NCI-H1694 (cell line): ENCODE measurements around the gene SLC24A4.

Experiments
- DNase-seq: peaks from one replicate; lab custom pipeline; 2025; lab: John Stamatoyannopoulos, UW

Gene SLC24A4

DNA sequence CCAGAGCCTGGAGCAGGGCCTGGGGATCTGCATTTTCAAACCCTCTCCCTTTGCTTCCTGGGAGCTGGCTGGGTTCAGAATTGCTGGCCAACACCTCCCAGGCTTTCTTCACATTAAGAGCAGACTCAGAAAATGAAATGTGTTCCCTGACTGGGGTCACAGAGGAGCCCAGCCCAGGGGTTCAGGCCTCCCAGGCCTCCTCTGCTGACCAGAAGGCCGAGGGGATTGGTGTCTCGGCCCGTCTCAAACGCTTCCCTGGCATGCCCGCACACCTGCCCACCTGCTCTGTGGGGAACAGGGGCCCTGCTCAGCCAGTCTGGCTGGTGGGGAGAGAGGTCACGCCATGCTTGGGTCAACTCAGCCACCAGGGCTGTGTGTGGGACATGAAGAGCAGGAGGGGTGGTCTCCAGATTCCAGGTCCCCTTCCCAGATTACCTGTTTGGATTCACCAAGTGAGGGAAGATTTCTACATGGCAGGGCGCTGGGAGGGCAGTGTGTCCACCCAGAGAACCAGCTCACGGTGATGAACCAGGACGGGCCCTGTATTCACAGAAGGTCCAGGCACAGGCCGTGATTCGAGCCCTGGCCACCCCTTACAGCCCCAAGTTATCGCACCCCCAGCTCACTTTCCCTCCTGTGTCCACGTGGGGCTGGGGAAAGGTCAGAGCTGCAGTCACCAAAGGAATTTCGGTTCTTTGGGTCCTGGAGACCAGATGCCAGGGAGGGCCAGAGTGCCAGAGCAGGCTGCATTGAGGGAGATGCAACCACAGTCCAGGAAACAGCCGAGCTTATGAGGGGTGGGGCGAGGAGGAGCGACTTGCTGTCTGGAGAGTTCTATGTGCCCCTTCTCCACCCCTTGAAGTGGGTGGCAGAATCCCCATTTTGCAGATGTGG is 135.4 kb downstream of the SLC24A4 start:
- no peak for DNase-seq

DNA sequence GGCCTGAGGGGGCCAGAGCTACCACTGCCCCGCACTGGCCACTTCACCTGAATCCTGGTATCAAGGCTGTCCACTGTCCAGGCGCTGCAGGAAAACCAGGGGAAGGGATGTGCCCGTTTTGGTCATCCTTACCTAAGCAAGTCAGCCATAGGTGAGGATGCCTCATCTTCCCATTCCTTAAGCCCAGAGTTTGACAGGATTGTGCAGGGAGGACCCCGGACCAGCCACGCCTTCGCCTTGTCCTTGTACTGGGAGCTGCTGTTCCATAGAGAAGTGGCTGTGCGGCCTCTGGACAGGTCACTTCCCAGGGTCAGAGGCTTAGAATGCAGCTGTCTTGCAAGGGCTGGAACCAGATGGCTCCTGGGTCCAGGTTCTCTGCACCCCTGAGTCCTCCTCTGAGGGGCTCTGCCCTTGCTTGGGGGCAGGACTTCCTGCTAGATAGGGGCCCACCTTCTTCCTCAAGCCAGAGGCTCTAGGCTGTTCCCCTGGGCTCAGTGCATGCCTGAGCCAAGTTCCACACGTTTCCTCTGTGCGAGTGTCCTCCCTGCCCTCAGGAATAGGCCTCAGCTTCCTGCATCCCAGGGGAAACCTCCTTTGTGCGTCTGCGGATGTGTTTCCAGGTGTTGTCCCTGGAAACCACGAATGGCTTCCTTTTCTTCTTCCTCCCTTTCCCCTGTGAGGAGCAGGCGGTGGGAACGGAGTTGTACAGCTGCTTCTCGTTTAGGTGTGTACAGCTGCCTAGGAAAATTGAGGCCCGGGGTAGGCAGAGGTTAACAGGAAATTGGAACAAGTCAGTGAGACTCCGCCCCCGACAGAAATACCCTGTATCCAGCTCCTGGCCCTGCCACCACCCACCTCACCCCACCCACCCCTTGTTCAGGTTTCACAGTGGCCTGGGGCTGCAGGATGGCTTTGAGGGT is 136.3 kb downstream of the SLC24A4 start:
- no peak for DNase-seq

DNA sequence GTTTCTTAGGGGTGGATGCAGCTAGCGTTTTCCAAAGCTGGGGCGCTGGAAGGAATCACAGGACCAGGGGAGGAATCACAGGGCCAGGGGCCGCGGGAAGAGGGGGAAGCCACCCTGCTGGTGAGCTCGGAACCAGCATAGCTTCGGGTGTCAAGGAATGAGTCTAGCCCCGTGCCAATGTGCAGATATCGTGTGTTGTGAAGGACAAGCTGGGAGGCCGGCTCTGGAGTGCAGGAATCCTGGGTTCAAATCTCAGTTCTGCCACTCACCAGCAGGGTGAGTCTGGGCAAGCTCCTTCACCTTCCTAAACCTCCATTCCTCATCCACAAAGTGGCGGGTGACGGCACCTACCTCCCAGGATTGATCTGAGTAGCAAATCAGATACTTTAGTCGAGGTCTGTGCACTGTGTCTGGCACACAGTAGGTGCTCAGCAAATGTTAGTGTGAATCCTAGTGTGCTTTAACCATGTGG is 137.0 kb downstream of the SLC24A4 start:
- no peak for DNase-seq

DNA sequence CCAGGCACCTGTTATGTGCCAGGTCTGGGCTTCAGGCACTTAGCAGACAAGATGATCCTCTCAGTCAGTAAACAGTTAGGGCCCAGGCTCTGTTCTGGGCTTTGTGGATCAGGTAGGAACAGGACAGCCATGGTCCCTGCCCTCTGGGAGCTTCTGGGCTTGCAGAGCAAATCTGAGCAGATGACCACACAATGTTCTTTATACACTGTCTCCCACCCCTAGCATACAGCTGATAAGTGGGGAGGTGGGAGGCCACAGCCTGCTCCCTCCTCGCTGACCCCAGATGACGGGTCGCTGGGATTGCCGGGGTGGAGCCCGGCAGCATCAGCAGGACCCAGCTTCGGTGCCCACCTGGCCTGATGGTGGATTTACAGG is 137.6 kb downstream of the SLC24A4 start:
- no peak for DNase-seq

DNA sequence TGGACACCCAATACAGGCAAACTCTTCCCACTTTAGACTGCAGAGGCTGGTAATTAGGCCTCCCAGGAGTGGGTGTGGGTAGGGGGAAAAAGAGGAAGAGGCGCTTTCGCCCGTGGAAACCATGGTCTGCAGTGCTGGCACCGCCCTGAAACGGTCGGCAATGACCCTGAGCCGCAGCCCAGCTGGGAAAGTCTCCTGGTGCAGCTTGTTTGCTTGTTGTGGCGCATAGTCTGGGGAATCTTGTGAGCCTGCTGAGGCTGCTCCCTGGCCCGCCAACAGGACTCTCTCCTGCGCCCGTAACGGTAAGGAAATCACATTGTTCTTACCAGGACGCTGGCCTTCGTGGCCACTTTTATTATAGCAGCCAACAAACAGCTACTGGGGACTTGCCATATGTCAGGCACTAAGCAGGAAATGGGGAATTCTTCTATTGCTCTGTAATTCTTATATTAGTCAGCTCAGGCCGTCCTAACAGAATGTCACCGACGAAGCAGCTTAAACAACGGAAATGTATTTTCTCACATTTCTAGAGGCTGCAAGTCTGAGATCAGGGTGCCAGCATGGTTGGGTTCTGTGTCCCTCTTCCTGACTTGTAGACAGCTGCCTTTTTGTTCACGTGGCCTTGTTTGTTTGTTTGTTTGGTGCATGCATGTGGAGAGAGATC is 138.1 kb downstream of the SLC24A4 start:
- no peak for DNase-seq

DNA sequence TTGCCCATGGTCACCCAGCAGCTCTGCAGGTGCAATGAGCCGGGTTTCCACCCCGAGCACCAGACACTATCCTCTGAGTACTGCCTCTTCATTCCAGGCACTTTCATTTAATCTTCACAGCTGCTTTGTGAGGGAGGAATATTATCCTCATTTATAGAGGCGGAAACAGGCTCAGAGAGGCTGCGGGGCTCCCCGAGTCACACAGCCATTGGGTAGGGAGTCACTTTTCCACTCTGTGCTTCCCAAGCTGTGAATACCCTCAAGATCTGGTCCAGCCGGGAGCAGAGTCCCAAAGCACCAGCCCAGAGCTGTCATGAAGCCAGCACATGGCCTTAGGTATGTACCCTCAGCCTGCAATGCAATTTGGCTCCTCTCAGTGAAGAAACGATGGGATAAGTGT is 138.9 kb downstream of the SLC24A4 start:
- no peak for DNase-seq

DNA sequence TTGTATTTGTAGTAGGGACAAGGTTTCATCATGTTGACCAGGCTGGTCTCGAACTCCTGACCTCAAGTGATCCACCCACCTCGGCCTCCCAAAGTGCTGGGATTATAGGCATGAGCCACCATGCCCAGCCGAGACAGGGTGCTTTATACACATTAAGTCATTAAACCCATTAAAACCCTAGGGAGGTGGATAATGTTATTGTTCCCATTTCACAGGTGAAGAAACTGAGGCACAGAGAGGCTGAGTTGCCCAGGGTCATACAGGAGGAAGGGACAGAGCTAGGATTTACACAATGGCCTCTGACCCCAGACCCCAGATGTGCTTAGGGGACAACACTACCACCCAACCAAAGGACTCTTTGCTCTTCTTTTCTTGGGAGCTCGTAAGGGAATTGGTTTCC is 139.6 kb downstream of the SLC24A4 start:
- no peak for DNase-seq

DNA sequence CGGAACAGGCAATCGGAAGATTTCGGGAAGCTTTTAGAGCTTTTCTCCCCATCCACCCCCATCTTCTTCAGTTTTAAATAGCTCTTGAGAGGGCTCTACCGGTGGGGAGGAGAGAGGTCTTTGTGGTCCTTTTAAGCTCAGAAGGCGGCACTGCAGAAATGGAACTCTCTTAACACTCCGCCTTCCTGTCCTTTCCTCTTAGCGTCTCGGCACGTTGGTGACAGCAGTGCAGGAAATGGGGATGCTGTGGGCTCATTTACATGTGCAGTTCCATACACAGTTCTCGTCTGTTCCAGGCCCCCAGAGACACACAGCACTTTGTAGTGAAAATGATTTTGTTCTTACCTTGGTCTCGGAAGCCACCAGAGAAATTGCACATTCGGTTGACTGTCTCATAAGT is 140.2 kb downstream of the SLC24A4 start:
- no peak for DNase-seq

DNA sequence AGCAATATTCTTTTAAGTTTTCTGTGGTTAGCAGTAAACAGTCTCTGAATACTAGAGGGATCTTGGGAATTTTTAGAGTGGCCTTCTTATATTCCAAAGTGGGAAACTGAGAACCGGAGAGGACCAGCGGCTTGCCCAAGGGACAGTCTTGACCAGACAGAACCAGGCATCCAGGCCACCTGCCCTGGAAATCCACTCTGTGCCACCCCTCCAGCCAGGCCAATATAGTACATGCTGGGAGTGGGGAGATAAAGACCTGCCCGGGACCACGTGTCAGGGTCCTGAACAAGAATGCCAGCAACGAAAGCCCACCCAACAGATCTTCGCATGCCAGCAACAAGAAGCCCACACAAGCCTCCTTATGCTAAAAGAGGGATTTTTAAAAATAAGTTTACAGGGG is 141.2 kb downstream of the SLC24A4 start:
- DNase-seq: no peak

DNA sequence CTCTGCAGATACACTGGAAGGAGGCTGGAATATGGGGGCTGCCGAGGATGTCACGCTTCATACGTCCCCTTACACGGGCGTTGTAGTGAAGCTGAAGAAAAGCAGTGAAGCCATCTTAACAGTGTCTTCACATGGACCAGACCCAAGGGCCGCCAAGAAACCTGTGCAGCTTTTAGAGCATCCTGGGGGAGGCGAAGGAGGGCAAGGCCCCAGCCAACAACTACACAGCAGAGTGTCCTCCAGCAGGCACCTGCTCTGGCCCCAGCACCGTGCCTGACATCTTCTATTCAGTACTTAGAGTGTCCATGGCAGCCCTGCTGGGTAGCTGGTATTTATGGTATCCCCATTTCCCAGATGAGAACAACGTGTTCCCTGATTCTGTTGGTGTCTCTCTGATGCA is 141.8 kb downstream of the SLC24A4 start:
- DNase-seq: no peak

DNA sequence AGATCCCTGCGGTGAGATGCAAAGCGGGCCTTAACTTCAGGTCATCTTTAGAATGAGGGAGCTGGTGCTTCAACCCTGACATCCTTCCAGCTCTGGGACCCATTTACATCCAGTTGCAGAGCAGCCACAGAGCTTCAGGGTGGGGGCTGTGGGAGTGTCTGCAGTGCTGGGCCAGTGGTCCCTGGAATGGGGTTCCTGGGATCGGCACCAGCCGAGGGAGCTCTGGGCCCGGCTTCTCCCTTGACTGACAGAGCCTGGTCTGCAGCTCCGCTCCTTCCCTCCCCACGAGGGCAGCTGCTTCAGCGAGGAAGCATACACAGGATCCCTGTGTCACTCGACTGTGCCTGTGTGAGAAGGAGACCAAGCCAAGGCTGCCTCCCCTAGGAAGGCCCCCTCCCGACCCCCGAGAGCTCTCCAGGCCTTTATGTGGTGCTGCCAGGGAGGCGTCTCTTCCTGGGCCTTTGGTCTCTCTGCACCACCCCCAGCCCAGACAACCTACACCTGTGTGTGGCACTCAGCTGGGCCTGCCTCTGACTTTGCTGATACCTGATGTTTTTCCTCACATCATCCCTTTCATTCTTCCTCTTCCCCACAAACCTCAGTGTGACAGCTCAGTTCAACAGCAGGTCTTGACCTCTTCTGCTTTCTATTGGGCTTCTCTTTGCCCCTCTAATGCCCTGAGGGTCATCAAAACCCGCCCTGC is 142.5 kb downstream of the SLC24A4 start:
- DNase-seq: no peak

DNA sequence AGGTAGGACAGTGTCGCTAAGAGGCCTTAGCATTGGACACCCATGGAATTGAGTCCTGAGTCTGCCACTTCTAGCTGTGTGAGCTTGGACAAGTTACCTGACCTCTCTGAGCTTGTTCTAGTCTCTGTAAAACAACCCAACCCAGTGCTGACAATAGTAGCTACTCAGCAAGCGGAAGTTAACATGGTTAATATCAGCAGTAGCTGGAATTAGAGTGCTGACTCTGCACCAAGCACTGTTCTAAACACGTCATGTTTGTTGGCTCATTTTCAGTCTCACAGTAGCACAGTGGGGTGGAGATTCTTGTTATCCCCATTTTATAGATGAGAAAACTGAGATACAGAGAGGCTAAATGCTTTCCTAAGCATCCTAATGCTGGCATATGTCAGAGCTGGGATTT is 143.1 kb downstream of the SLC24A4 start:
- DNase-seq: no peak

DNA sequence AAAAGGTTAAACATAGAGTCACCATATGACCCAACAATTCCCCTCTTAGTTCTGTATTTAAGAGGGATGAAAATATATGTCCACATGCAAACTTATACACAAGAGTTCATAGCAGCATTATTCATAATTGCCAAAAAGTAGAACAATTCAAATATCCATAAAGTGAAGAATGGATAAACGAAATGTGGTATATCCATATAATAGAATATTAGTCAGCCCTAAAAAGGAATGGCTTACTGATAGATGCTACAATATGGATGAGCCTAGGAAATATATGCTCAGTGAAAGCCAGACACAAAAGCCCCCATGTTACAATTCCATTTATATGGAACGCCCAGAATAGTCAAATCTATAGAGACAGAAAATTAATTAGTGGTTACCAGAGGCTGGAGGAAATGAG is 146.6 kb downstream of the SLC24A4 start:
- no peak for DNase-seq

DNA sequence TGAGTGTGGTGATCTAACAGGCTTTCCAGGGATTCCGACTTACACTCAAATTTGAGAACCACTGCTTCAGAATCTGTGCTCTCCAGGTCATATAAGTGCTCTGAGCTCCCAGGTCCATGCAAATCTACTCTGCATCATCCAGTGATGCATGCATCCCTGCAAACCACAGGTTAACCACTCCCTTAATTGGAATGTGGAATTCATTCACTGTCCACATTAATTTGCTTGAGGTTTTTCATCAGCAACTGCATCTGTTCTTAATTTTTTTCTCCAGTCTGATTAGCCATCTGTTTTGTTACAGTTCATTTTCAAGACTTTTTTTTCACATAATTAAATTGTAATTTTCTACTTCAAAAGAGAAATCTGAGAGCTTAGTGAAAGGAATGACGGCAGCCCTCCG is 147.2 kb downstream of the SLC24A4 start:
- DNase-seq: no peak

DNA sequence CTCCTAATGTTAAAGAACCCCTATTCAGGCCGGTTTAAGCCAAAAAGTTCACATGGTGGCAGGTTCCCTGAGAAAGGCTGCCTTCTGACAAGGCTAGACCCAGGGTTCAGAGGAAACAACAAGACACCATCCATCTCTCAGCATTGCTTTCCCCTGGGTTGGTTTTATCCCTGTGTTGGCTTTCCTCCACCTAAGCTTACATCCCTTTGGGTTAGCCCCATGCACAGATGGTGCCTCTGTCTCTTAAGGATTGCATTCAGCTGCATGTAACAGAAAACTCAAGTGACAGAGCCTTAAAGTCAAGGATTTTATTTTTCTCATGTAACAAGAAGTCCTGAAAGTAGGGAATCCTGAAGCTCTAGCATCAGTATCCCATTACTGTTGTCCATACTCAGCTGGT is 147.8 kb downstream of the SLC24A4 start:
- DNase-seq: no peak

DNA sequence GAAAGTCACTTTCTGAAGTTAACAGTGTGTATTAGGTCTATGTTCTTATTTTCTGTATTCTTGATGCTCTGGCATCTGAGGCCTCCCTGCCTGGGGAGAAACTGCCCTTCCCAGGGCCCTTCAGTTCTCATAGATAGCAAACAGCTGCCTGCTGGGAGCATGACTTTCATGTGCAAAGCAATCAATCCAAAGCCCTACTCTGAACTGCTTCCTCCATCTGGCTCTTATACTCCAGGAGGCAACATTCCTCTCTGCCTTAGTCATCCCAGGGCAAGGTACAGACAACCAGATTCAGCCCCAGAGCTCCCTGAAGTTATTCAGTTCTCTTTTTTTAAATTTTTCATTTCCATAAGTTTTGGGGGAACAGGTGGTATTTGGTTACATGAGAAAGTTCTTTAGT is 149.0 kb downstream of the SLC24A4 start:
- DNase-seq: no peak

DNA sequence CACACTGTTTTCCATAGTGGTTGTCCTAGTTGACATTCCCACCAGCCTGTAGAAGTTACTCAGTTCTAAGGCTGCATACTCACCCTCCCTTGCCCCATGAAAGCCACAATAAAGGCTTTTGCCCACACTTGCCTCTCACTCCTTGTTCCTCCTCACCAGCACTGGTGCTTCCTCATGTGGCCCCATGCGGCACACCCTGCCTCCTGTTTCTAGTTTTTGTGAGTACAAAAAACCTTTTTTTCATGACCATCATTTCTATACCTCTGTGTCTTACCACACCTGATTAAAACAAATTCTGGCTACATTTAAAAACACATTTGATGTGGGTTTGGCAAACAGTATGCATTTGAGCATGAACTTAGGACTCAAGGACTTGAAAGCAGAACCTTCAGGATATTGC is 149.9 kb downstream of the SLC24A4 start:
- DNase-seq: no peak

DNA sequence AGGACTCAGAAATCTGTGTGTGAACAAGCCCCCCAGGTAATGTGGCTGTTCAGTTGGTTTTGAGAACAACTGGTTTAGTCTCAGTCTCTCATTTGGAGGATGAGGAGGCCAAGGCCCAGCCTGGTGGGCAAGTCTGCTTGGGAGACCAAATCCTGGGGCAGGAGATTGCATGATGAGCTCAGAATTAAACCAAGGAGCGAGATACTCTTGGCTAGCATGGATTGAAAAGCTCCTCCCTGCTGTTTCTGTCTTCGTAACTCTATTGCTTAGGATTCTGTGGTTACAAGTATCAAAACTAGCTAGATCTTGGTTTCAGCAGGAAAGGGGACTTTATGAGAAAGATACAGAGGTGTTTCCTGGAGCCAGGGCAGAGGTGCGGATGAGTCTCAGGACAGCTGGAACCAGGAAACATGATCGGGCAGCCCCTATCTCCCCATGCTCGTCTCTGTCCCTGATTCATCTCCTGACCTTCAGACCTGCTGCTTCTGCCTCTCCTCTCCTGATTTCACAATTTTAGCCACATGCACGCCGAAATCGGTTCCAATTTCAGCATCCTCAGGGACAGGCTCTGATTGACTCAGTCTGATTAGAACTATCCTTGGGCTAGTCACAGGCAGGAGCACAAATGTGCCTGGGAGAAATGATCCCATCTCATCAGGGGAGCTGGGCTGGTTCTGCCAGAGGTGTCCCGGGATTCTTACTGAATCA is 150.4 kb downstream of the SLC24A4 start:
- no peak for DNase-seq

DNA sequence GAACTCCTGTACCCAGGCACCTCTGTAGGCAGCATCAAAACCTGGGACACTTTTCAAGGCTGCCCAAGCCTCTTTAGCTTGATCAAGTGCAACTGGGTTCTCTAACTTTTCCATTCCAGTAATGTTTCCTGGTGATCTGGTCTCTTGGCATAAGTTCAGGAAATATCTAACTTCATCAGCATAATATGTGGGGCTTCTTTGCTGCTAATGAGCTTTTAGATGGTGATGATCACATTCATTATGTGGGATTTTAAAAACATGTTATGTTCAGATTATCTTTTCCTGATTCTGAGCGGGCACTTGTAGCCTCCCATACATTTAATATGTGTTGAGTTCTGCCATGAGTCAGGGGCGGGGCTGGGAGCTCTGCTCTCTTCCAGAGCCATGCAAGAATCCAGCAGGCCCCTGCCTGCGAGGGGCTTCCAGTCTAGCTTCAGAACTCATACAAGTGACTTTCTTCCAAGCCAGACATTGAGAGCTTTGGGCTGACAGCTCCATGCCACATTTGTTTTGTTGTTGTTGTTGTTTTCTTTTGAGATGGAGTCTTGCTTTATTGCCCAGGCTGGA is 151.1 kb downstream of the SLC24A4 start:
- DNase-seq: no peak

DNA sequence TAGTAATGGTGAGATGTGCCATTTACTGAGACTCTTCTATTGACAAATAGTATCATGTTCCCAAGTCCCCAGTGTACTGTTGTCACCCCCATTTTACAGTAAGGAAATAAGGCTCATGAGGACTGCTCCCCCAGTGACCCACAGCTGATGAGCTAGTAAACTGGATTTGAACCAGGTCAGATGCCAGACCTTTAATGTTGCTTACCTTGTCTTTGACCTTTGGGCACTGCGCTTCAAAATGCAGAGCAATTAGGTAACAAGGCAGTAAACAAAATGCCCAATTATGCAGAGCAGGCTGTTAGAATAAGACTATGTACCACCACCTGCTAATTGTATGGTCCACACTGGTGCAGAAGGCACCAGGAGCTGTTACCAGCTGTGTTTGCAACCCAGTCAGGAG is 152.1 kb downstream of the SLC24A4 start:
- DNase-seq: no peak
